D721Med (cell line): ENCODE measurements around the gene CERS2.

ENCODE experiments used
- DNase-seq: peaks from one replicate; pipeline ENCODE4 v3.0.0; 2011; ENCODE audit warnings: low spot score; ENCODE audit not compliant: insufficient read length
- FAIRE-seq: peaks from 2 replicates; lab custom pipeline; 2011; peaks lifted over from hg19 to GRCh38; lab: Jason Lieb, UNC
- TF ChIP-seq, protein P1 (sequence below): IDR thresholded peaks from 2 replicates; pipeline ENCODE4 v1.5.1; 2012; ENCODE audit warnings: mild to moderate bottlenecking, control low read depth; ENCODE audit not compliant: insufficient read depth; ENCODE audit errors: missing control alignments

The CERS2 gene

DNA sequence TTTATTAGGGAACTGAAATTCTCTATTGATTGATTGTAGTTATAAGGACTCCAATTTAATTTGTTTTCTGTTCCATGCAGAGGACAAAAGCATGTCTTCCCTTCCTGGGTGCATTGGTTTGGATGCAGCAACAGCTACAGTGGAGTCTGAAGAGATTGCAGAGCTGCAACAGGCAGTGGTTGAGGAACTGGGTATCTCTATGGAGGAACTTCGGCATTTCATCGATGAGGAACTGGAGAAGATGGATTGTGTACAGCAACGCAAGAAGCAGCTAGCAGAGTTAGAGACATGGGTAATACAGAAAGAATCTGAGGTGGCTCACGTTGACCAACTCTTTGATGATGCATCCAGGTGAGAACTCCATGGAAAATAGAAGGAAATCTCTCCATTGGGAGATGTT is 47.0 kb downstream of the CERS2 start:
- TF ChIP-seq, protein P1, sequence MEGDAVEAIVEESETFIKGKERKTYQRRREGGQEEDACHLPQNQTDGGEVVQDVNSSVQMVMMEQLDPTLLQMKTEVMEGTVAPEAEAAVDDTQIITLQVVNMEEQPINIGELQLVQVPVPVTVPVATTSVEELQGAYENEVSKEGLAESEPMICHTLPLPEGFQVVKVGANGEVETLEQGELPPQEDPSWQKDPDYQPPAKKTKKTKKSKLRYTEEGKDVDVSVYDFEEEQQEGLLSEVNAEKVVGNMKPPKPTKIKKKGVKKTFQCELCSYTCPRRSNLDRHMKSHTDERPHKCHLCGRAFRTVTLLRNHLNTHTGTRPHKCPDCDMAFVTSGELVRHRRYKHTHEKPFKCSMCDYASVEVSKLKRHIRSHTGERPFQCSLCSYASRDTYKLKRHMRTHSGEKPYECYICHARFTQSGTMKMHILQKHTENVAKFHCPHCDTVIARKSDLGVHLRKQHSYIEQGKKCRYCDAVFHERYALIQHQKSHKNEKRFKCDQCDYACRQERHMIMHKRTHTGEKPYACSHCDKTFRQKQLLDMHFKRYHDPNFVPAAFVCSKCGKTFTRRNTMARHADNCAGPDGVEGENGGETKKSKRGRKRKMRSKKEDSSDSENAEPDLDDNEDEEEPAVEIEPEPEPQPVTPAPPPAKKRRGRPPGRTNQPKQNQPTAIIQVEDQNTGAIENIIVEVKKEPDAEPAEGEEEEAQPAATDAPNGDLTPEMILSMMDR: no peak
- FAIRE-seq (no peak), DNase-seq (no peak)

DNA sequence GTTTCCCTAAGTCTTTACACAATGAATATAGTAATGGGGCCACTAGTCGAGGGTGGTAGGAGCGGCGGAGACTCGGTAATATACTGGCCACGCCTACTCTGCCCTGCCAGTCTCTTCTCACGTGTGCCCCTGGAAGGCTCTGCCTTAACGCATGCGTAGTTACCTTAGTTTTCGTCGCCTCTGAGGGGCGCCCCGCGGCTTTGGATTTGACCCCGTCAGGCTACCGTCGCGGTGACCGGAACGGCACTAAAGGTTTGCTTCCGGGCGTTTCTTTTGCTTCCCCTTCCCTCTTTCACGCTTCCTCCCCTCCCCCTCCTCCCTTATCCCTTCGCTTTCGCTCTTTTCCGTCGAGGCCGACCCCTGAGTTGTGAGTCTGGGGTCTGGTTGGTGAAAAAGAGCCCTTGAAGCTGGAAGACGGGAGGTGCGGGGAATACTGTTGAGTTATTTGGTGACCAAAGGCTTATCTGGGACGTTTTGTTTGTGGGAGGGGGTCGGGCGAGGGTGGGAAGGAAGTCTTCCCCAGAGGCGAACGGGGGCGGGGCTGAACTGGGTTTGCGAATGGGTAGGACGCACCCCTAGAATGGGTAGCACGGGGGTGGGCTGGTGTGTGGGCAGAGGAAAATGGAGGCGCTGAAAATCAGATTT is 48.4 kb downstream of the CERS2 start, which contains the start of gene SETDB1:
Gene SETDB1 (plus strand): TSS at position 267 of the 645 bp plus-strand sequence. CDS start 1,352 bp downstream, outside the sequence.
- FAIRE-seq (peak; percentile 94), DNase-seq (peak; percentile 55)
- TF ChIP-seq, protein P1: peak; percentile 23

DNA sequence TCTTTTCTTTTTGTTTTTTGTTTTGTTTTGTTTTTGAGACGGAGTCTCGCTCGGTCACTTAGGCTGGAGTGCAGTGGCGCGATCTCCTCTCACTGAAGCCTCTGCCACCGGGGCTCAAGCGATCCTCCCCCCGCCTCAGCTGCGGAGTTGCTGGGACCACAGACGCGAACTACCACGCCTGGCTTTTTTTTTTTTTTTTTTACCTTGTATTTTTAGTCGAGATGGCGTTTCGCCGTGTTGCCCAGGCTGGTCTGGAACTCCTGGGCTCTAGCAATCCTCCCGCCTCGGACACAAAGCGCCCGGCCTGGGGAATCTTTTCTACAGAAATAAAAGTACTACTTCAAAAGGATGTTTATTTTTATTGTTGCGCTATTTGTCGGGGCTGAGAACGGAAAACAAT is 49.6 kb downstream of the CERS2 start:
- FAIRE-seq: no peak
- no peak for DNase-seq
- TF ChIP-seq, protein P1: no peak

DNA sequence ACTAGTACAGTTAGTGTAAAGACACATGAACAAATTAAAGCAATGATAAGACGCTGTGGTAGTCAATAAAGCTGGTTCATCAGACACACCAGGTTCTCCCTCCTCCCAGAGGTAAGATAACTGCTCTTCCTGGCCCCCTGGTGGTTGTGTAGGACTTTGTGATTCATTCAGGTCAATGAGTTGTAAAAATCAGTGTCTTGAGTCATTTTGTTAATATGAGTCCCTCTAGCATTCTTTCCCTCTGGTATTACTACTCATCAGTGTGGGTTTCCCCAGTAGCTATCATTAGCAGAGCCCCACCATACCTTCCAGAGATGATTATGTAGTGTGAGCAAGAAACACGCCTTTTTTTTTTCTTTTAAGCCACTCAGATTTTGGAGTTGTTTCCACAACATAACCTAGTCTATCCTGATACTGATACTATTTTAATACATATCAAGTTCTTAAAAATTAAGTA is 52.1 kb downstream of the CERS2 start:
- FAIRE-seq (peak; percentile 95), DNase-seq (peak; percentile 73)
- TF ChIP-seq, protein P1: peak; percentile 88

DNA sequence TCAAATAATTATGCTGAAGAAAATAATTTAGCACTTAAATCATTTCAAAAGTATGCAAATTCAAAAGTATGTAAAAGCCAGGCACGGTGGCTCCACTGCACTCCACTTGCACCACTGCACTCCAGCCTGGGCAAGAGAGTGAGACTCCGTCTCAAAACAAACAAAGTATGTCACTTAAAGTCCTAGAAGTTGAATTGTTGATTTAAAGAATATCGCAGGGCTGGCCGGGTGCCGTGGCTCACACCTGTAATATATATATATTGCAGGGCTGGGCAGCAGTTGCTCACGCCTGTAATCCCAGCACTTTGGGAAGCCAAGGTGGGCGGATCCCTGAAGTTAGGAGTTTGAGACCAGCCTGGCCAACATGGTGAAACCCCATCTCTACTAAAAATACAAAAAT is 57.2 kb downstream of the CERS2 start:
- DNase-seq (no peak), FAIRE-seq (no peak)
- TF ChIP-seq, protein P1: no peak
